Measurements from ENCODE around the gene IL1RAPL2. TPM values are rescaled to one million over a fixed set of nuclear protein-coding genes. Genes with fewer than 3 reads are reported as not detected.

Gene IL1RAPL2
- total RNA-seq, 2 experiments from 2014 or later, result not detected

GRCh38 chrX:105241056-105241455 is 675.1 kb downstream of the IL1RAPL2 start:
- CTCF ChIA-PET, result no interaction called here
- no peaks in the 10 kb centered on the region for H3K4me1 Mint-ChIP-seq
- no peak for ATAC-seq
- H3K9me3 Mint-ChIP-seq (ENCODE audit: low read depth), result no peaks in the 10 kb centered on the region
- POLR2A ChIA-PET, result no interaction called here
- no peaks in the 10 kb centered on the region for H3K36me3 Mint-ChIP-seq (ENCODE audit: low read depth)
- H3K27ac Mint-ChIP-seq, result no peak overlapping the region
- no peaks in the 10 kb centered on the region for H3K27me3 Mint-ChIP-seq
- H3K4me3 Mint-ChIP-seq, result no peak overlapping the region
- intact Hi-C loops (cut with DNase I, micrococcal nuclease), result no loop called here
- DNase-seq, result no peak

GRCh38 chrX:105260291-105261043 is 694.5 kb downstream of the IL1RAPL2 start:
- POLR2A ChIA-PET, result no interaction called here

GRCh38 chrX:105263171-105263570 is 697.2 kb downstream of the IL1RAPL2 start:
- ATAC-seq (no peak), DNase-seq (no peak)
- ChIA-PET CTCF (no interaction called here), POLR2A (interaction anchor here (0.7 kb wide), 1 partner anchor 354 kb away, joined by 3 read pairs; no protein-coding TSS in a partner anchor)
- no peaks in the 10 kb centered on the region for H3K4me1 Mint-ChIP-seq
- intact Hi-C loops (cut with DNase I, micrococcal nuclease), result no loop called here
- no peak overlapping the region for H3K4me3 Mint-ChIP-seq
- H3K9me3 Mint-ChIP-seq (ENCODE audit: low read depth), result no peaks in the 10 kb centered on the region
- no peaks in the 10 kb centered on the region for H3K36me3 Mint-ChIP-seq (ENCODE audit: low read depth)
- no peak overlapping the region for H3K27ac Mint-ChIP-seq
- H3K27me3 Mint-ChIP-seq, result no peaks in the 10 kb centered on the region

More at GRCh38 chrX:105260291-105261043, 694.5 kb downstream of the IL1RAPL2 start:
- Mint-ChIP-seq H3K36me3 (ENCODE audit: low read depth) (no peaks in the 10 kb centered on the region), H3K27me3 (no peaks in the 10 kb centered on the region), H3K4me1 (no peaks in the 10 kb centered on the region), H3K9me3 (ENCODE audit: low read depth) (no peaks in the 10 kb centered on the region), H3K4me3 (no peak overlapping the region), H3K27ac (no peak overlapping the region)
- DNase-seq (no peak), ATAC-seq (no peak)
- CTCF ChIA-PET, result no interaction called here
- intact Hi-C loops (cut with DNase I, micrococcal nuclease), result no loop called here

GRCh38 chrX:105263801-105264200 is 697.8 kb downstream of the IL1RAPL2 start:
- ChIA-PET CTCF (no interaction called here), POLR2A (no interaction called here)
- Mint-ChIP-seq H3K4me3 (no peak overlapping the region), H3K9me3 (ENCODE audit: low read depth) (no peaks in the 10 kb centered on the region), H3K27me3 (no peaks in the 10 kb centered on the region), H3K4me1 (no peaks in the 10 kb centered on the region), H3K36me3 (ENCODE audit: low read depth) (no peaks in the 10 kb centered on the region), H3K27ac (no peak overlapping the region)
- DNase-seq (no peak), ATAC-seq (no peak)
- intact Hi-C loops (cut with DNase I, micrococcal nuclease), result no loop called here

GRCh38 chrX:105265093-105265492 is 699.1 kb downstream of the IL1RAPL2 start:
- no peaks in the 10 kb centered on the region for H3K27me3 Mint-ChIP-seq
- no peaks in the 10 kb centered on the region for H3K9me3 Mint-ChIP-seq (ENCODE audit: low read depth)
- H3K4me3 Mint-ChIP-seq, result no peak overlapping the region
- ATAC-seq (no peak), DNase-seq (no peak)
- intact Hi-C loops (cut with DNase I, micrococcal nuclease), result no loop called here
- no peaks in the 10 kb centered on the region for H3K4me1 Mint-ChIP-seq
- ChIA-PET CTCF (no interaction called here), POLR2A (no interaction called here)
- H3K36me3 Mint-ChIP-seq (ENCODE audit: low read depth), result no peaks in the 10 kb centered on the region
- no peak overlapping the region for H3K27ac Mint-ChIP-seq

- ChIA-PET POLR2A (no interaction called here), CTCF (no interaction called here)
- Mint-ChIP-seq H3K27ac (no peak overlapping the region), H3K27me3 (no peaks in the 10 kb centered on the region), H3K4me3 (no peak overlapping the region), H3K9me3 (ENCODE audit: low read depth) (no peaks in the 10 kb centered on the region), H3K4me1 (no peaks in the 10 kb centered on the region), H3K36me3 (ENCODE audit: low read depth) (no peaks in the 10 kb centered on the region)
- intact Hi-C loops (cut with DNase I, micrococcal nuclease), result no loop called here
- ATAC-seq (no peak), DNase-seq (no peak)
Observed at GRCh38 chrX:105266456-105266855, 700.5 kb downstream of the IL1RAPL2 start.

GRCh38 chrX:105267167-105267566 is 701.2 kb downstream of the IL1RAPL2 start:
- DNase-seq, result no peak
- CTCF ChIA-PET, result no interaction called here
- Mint-ChIP-seq H3K27ac (no peak overlapping the region), H3K9me3 (ENCODE audit: low read depth) (no peaks in the 10 kb centered on the region), H3K4me3 (no peak overlapping the region), H3K36me3 (ENCODE audit: low read depth) (no peaks in the 10 kb centered on the region), H3K27me3 (no peaks in the 10 kb centered on the region), H3K4me1 (no peaks in the 10 kb centered on the region)
- intact Hi-C loops (cut with DNase I, micrococcal nuclease), result no loop called here
- ATAC-seq, result no peak
- POLR2A ChIA-PET, result no interaction called here

GRCh38 chrX:105269386-105269785 is 703.4 kb downstream of the IL1RAPL2 start:
- no peak for ATAC-seq

GRCh38 chrX:105273326-105273725 is 707.3 kb downstream of the IL1RAPL2 start:
- H3K27me3 Mint-ChIP-seq, result no peaks in the 10 kb centered on the region
- ChIA-PET POLR2A (no interaction called here), CTCF (no interaction called here)
- no peaks in the 10 kb centered on the region for H3K9me3 Mint-ChIP-seq (ENCODE audit: low read depth)
- intact Hi-C loops (cut with DNase I, micrococcal nuclease), result no loop called here
- H3K36me3 Mint-ChIP-seq (ENCODE audit: low read depth), result no peaks in the 10 kb centered on the region
- no peak for ATAC-seq
- DNase-seq, result no peak
- no peak overlapping the region for H3K27ac Mint-ChIP-seq
- H3K4me1 Mint-ChIP-seq, result no peaks in the 10 kb centered on the region
- no peak overlapping the region for H3K4me3 Mint-ChIP-seq

More at GRCh38 chrX:105269386-105269785, 703.4 kb downstream of the IL1RAPL2 start:
- Mint-ChIP-seq H3K27me3 (no peaks in the 10 kb centered on the region), H3K36me3 (ENCODE audit: low read depth) (no peaks in the 10 kb centered on the region), H3K4me3 (no peak overlapping the region), H3K4me1 (no peaks in the 10 kb centered on the region), H3K27ac (no peak overlapping the region), H3K9me3 (ENCODE audit: low read depth) (no peaks in the 10 kb centered on the region)
- CTCF ChIA-PET, result no interaction called here
- POLR2A ChIA-PET, result no interaction called here
- intact Hi-C loops (cut with DNase I, micrococcal nuclease), result no loop called here
- DNase-seq, result no peak

GRCh38 chrX:105274091-105274490 is 708.1 kb downstream of the IL1RAPL2 start:
- ATAC-seq (no peak), DNase-seq (no peak)
- no peaks in the 10 kb centered on the region for H3K4me1 Mint-ChIP-seq
- H3K27ac Mint-ChIP-seq, result no peak overlapping the region
- no peaks in the 10 kb centered on the region for H3K27me3 Mint-ChIP-seq
- POLR2A ChIA-PET, result no interaction called here
- H3K9me3 Mint-ChIP-seq (ENCODE audit: low read depth), result no peaks in the 10 kb centered on the region
- no peaks in the 10 kb centered on the region for H3K36me3 Mint-ChIP-seq (ENCODE audit: low read depth)
- CTCF ChIA-PET, result no interaction called here
- no peak overlapping the region for H3K4me3 Mint-ChIP-seq
- intact Hi-C loops (cut with DNase I, micrococcal nuclease), result no loop called here

GRCh38 chrX:105277132-105277531 is 711.1 kb downstream of the IL1RAPL2 start:
- Mint-ChIP-seq H3K4me1 (no peaks in the 10 kb centered on the region), H3K27me3 (no peaks in the 10 kb centered on the region), H3K4me3 (no peak overlapping the region), H3K27ac (no peak overlapping the region), H3K9me3 (ENCODE audit: low read depth) (no peaks in the 10 kb centered on the region), H3K36me3 (ENCODE audit: low read depth) (no peaks in the 10 kb centered on the region)
- ATAC-seq (no peak), DNase-seq (no peak)
- CTCF ChIA-PET, result no interaction called here
- intact Hi-C loops (cut with DNase I, micrococcal nuclease), result no loop called here
- POLR2A ChIA-PET, result no interaction called here

- DNase-seq (no peak), ATAC-seq (no peak)
- intact Hi-C loops (cut with DNase I, micrococcal nuclease), result no loop called here
- Mint-ChIP-seq H3K4me1 (no peaks in the 10 kb centered on the region), H3K4me3 (no peak overlapping the region), H3K27me3 (no peaks in the 10 kb centered on the region), H3K27ac (no peak overlapping the region), H3K9me3 (ENCODE audit: low read depth) (no peaks in the 10 kb centered on the region), H3K36me3 (ENCODE audit: low read depth) (no peaks in the 10 kb centered on the region)
- POLR2A ChIA-PET, result no interaction called here
- CTCF ChIA-PET, result no interaction called here
Observed at GRCh38 chrX:105282077-105282476, 716.1 kb downstream of the IL1RAPL2 start.

- H3K4me1 Mint-ChIP-seq, result no peaks in the 10 kb centered on the region
- ChIA-PET CTCF (no interaction called here), POLR2A (no interaction called here)
- ATAC-seq, result no peak
- no peaks in the 10 kb centered on the region for H3K27me3 Mint-ChIP-seq
- no peak for DNase-seq
- H3K36me3 Mint-ChIP-seq (ENCODE audit: low read depth), result no peaks in the 10 kb centered on the region
- no peak overlapping the region for H3K27ac Mint-ChIP-seq
- no peak overlapping the region for H3K4me3 Mint-ChIP-seq
- no peaks in the 10 kb centered on the region for H3K9me3 Mint-ChIP-seq (ENCODE audit: low read depth)
- intact Hi-C loops (cut with DNase I, micrococcal nuclease), result no loop called here
Observed at GRCh38 chrX:105297041-105297440, 731.0 kb downstream of the IL1RAPL2 start.

Data from activated CD4-positive, alpha-beta T cell treated with anti-CD3 and anti-CD28 coated beads for 36 hours (primary cell).